ENCODE data around the gene VSX1. TPM values are rescaled to one million over a fixed set of nuclear protein-coding genes. Genes with fewer than 3 reads are reported as not detected.

The VSX1 gene
- total and polyA plus RNA-seq, 7 donors = 0.03 TPM; not detected in 6

DNA sequence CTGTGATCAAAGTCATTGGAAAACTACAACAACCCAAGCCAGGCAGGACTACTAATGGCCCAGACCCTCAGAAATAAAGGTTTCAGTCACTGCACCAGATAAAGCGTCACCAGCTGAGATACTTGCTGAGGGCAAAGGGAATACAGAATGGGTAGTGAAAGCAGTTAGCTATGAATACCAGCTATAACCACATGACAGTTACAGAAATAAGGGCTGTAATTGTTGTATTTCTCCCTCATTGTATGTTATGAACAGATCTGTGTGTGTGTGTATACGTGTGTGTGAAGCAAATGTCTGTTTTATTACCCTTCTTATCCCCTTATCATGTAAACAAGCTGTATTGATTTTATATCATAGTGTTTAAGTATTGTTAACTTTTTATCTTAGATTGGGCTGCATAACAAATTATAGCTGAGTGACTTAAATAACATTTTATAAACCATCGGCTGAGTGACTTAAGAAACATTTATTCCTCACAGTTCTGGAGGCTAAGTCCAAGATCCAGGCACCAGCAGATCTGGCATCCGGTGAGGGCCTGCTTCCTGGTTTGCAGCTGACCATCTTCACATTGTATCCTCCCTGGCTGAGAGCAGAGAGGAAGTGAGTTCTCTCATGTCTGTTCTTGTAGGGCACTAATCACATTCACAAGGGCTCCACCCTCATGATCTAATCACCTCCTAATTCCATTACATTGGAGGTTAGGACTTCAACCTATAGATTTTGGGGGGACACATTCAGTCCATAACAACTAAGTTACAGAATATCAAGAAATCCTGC lies 46.0 kb upstream of the VSX1 start:
- intact Hi-C loops (cut with DNase I) = no loop called here
- 43 to 69% methylated on average over 4 of the region's 4 CpGs for WGBS, 2 donors
- H3K27me3 ChIP-seq = no peaks in the 10 kb centered on the region
- H3K4me3 ChIP-seq = no peak overlapping the region
- H3K9me3 ChIP-seq = no peaks in the 10 kb centered on the region
- no peaks in the 10 kb centered on the region for H3K36me3 ChIP-seq
- H3K4me1 ChIP-seq = no peaks in the 10 kb centered on the region
- TF ChIP-seq POLR2AphosphoS5 (IDR thresholded peaks at IDR 0.05) (no peak), POLR2A (IDR thresholded peaks at IDR 0.05) (no peak), EP300 (IDR thresholded peaks at IDR 0.05) (no peak)
- TF ChIP-seq, protein P1, sequence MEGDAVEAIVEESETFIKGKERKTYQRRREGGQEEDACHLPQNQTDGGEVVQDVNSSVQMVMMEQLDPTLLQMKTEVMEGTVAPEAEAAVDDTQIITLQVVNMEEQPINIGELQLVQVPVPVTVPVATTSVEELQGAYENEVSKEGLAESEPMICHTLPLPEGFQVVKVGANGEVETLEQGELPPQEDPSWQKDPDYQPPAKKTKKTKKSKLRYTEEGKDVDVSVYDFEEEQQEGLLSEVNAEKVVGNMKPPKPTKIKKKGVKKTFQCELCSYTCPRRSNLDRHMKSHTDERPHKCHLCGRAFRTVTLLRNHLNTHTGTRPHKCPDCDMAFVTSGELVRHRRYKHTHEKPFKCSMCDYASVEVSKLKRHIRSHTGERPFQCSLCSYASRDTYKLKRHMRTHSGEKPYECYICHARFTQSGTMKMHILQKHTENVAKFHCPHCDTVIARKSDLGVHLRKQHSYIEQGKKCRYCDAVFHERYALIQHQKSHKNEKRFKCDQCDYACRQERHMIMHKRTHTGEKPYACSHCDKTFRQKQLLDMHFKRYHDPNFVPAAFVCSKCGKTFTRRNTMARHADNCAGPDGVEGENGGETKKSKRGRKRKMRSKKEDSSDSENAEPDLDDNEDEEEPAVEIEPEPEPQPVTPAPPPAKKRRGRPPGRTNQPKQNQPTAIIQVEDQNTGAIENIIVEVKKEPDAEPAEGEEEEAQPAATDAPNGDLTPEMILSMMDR (IDR thresholded peaks at IDR 0.05) = no peak
- no peak for DNase-seq
- no peak overlapping the region for H3K27ac ChIP-seq

DNA sequence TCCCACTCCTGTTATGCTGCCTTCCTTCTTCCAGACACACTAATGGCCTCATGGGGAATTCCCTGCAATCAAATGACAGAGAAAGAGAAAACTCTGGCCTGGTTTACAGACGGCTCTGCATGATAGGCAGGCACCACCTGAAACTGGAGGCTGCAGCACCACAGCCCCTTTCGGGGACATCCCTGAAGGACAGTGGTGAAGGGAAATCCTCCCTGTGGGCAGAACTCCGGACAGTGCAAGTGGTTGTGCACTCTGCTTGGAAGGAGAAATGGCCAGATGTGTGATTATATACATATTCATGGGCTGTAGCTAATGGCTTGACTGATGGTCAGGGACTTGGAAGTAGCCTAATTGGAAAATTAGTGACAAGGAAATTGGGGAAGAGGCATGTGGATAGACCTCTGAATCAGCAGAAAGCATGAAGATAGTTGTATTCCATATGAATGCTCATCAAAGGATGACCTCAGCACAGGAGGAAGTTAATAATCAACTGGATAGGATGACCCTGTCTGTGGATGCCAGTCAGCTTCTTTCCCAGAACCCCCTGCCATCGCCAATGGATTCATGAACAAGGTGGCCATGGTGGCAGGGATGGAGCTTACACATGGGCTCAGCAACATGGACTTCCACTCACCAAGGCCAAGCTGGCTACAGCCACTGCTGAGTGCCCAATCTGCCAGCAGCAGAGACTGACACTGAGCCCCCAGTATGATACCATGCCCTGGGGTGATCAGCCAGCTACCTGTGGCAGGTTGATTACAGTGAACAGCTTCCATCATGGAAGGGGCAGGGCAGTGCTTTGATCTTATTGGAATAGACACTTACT lies 44.5 kb upstream of the VSX1 start:
- H3K36me3 ChIP-seq = no peaks in the 10 kb centered on the region
- DNase-seq = no peak
- TF ChIP-seq, protein P1 (IDR thresholded peaks at IDR 0.05) = no peak
- TF ChIP-seq EP300 (IDR thresholded peaks at IDR 0.05) = no peak
- no peak for TF ChIP-seq POLR2AphosphoS5 (IDR thresholded peaks at IDR 0.05)
- TF ChIP-seq POLR2A (IDR thresholded peaks at IDR 0.05) = no peak
- no peak overlapping the region for H3K4me3 ChIP-seq
- no peaks in the 10 kb centered on the region for H3K4me1 ChIP-seq
- no peak overlapping the region for H3K27ac ChIP-seq
- intact Hi-C loops (cut with DNase I) = no loop called here
- 83 to 85% methylated on average over 4 of the region's 4 CpGs for WGBS, 2 donors
- no peaks in the 10 kb centered on the region for H3K9me3 ChIP-seq
- no peaks in the 10 kb centered on the region for H3K27me3 ChIP-seq

DNA sequence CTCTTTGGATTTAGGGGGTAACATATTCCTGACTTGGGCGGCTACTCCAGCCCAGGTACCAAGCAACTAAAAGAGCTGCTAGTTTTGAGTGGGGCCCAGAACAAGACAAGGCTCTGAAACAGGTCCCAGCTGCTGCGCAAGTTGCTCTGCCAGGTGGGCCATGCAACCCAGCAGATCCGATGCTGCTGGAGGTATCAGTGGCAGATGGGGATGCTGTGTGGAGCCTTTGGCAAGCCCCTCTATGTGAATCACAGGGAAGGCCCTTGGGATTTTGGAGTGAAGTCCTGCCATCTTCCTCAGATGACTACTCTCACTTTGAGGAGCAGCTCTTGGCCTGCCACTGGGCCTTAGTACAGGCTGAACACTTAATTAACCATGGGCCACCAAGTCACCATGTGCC lies 43.7 kb upstream of the VSX1 start:
- Histone ChIP-seq H3K4me1 (no peaks in the 10 kb centered on the region), H3K27me3 (no peaks in the 10 kb centered on the region), H3K9me3 (no peaks in the 10 kb centered on the region), H3K27ac (no peak overlapping the region), H3K4me3 (no peak overlapping the region), H3K36me3 (no peaks in the 10 kb centered on the region)
- intact Hi-C loops (cut with DNase I) = no loop called here
- TF ChIP-seq EP300 (IDR thresholded peaks at IDR 0.05) = no peak
- TF ChIP-seq, protein P1 (IDR thresholded peaks at IDR 0.05) = no peak
- no peak for TF ChIP-seq POLR2AphosphoS5 (IDR thresholded peaks at IDR 0.05)
- TF ChIP-seq POLR2A (IDR thresholded peaks at IDR 0.05) = no peak
- DNase-seq = no peak
- 93 to 95% methylated on average over 3 of the region's 3 CpGs for WGBS, 2 donors

DNA sequence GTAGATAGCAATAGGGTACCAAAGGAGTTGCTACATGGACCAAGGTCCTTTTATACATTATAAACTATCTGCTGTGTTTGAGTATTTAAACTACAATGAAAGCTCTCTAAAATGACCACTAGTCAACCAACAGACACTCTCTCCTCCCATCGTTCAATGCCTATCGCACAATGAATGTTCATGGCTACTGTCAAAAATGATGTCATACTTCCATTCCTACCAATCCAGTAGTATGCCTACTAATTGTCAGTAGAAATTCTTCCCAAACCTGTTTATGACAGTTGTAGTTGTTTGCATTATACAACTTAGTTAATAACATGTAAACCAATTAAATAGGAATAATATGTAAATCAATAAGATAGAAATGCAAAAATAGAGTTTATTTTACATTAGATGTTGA lies 39.0 kb upstream of the VSX1 start:
- intact Hi-C loops (cut with DNase I) = no loop called here
- H3K4me3 ChIP-seq = no peak overlapping the region
- no peaks in the 10 kb centered on the region for H3K36me3 ChIP-seq
- H3K4me1 ChIP-seq = peaks cover 0 to 9% (median 7%) of the 10 kb centered on the region in 4 donors
- H3K9me3 ChIP-seq = no peaks in the 10 kb centered on the region
- WGBS, 2 donors = 93 to 96% methylated on average over 2 of the region's 2 CpGs
- TF ChIP-seq POLR2A (IDR thresholded peaks at IDR 0.05) = no peak
- no peak for TF ChIP-seq EP300 (IDR thresholded peaks at IDR 0.05)
- TF ChIP-seq POLR2AphosphoS5 (IDR thresholded peaks at IDR 0.05) = no peak
- TF ChIP-seq, protein P1 (IDR thresholded peaks at IDR 0.05) = no peak
- no peaks in the 10 kb centered on the region for H3K27me3 ChIP-seq
- H3K27ac ChIP-seq = no peak overlapping the region
- DNase-seq = no peak

Measured in sigmoid colon (tissue), 7 donors.